Stimulated activated CD4-positive, alpha-beta T cell treated with anti-CD3 and anti-CD28 coated beads, Interleukin-1b, Interleukin-23, amount 100 ng/mL, for 1 hour (primary cell): ENCODE data around the gene HEATR1.

Experiments
- DNase-seq, 2 donors: peaks; one replicate each; pipeline ENCODE4 v3.0.0-alpha.2; 2020; ENCODE audit warnings: low read depth in 2 of 2

Gene HEATR1

GRCh38 chr1:236536540-236536939, 67.8 kb downstream of the HEATR1 start:
- no peak for DNase-seq

DNA sequence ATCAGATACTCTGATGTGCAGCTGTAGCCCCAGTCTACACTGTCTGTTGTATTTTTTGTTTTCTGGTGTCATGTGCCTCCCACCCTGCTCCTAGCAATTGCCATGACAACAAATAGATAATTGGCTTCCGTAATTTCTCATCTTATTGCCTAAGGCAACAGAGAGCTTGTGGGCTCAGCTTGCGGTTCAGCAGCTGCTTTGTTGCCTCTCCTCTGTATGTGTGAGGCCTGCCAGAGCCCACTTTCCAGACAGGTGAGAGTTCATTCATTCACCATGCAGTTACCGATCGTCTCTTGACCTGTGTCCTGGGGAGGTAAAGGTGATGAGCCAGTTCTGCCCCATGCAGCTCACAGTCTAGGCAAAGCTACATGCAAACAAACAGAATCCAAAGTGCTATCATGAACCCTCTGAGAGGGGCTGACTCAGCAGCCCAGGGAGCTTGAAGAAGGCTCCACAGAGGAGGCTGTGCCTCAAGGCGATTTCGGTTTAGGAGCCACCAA, 68.6 kb downstream of the HEATR1 start:
- DNase-seq = no peak

DNA sequence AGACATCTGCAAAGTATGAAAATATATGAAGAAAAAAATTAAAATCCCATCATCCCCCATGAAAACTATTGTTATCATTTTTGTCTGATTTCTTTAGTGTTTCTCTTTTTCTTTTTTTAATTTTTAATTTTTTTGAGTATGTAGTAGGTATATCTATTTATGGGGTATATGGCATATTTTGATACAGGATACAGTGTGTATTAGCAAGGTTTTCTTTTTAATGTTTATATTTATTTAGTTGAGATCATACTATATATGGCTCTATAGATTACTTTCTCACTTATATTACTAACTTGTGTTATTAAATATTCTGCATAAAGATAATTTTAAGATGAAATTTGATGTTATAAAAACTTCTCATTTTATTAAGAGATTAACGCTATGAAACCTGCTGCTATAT, 69.1 kb downstream of the HEATR1 start:
- no peak for DNase-seq

- DNase-seq = peak in 1 of 2 donors; percentile 8
These were observed 70.1 kb downstream of the HEATR1 start for GRCh38 chr1:236534151-236534651.

- no peak for DNase-seq
These were observed 71.5 kb downstream of the HEATR1 start for GRCh38 chr1:236532850-236533249.

GRCh38 chr1:236530959-236531358, 73.4 kb downstream of the HEATR1 start:
- DNase-seq = no peak

DNA sequence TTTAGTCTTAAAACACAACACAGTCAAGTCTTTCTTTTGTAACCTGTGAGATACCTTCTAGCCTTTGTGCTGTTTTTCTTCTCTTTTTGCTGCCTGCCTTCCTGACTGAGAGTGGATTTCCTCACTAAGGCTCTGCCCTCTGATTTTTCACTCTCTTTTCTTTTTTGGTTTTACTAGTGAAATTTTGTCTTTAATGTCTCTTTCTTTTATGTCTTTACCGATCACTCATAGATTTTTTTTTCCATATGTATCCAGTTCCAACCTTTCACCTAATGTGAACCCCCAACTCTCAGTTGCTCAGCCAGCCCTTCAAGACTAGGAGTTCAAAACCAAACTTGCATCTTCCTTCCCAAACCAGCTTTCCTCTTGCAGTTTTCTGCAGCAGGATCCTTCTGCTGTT, 74.0 kb downstream of the HEATR1 start:
- DNase-seq = no peak

DNA sequence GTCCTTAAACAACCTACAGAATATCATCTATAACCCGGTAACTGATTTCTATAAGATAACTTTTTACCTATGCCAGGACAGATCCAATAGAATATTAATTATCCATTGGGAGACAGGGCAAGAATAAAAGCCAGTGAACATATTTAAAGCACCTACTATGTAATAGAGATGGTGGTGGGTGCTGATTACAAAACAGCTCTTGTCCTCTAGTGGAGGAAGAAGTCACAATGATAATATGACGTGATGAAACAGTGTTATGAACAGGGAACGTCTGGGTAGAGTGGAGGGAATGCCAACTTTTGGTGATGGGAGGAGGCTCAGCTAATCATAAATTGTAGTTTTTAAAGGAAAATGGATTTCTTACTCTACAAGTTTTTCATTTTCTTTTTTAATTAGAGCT, 78.2 kb downstream of the HEATR1 start:
- no peak for DNase-seq

DNA sequence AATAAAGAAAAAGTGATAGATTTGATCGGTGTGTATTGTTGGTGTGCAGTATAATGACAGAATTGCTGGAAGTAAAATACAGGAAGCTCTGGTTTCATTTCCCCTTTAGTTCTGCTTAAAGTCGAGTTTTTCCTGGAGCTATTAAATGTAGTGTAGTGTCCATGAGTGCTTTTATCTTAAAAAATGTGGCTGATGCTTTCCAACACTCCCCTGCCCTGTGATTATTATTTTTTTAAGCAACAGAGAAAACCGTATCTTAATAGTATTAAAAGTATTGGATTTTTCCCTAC, 79.5 kb downstream of the HEATR1 start:
- no peak for DNase-seq

DNA sequence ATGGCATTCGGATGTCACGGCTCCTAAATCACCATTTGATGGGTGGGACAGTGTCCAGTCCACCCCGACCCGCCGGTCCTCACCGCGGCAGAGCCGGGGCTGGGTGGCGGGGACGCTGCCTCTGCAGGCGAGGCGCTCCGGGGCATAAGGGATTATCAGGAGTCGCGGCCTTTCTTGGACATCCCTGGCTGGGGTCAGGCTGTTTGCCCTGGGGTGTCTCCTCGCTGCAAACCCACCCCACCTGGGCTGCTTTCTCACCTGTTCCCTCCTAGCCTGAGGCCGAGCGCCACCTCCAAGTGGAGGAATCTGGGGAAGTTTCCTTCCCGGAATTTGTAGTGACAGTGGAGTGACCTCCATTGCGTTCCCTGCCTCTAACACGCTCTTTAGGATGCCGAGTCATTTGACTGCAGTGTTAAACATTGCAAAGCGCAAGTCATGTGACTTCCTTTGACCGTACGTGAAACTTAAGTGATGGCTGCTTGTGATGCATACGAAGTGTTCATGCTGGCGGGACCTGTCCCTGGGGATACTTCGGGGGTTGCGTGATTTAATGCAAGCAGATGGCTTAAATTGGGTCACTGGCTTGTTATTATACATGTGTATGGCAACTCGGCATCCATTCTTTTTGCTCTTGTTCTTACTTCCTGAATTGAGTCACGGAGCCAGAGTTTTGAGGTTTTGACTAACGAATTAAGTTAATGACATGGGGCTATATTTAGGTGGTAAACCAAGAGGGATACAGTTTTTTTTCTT, 80.0 kb downstream of the HEATR1 start:
- peak in 1 of 2 donors; percentile 21 for DNase-seq

GRCh38 chr1:236523704-236524141, 80.6 kb downstream of the HEATR1 start, which contains the start of gene LGALS8:
LGALS8 (plus strand) TSS chr1:236523982; CDS start chr1:236526071, 2,089 bp downstream.
- DNase-seq = peak; percentile 55 to 73

- DNase-seq = no peak
These were observed 81.2 kb downstream of the HEATR1 start for GRCh38 chr1:236522937-236523703.

GRCh38 chr1:236520445-236521005, 83.8 kb downstream of the HEATR1 start:
- no peak for DNase-seq

DNA sequence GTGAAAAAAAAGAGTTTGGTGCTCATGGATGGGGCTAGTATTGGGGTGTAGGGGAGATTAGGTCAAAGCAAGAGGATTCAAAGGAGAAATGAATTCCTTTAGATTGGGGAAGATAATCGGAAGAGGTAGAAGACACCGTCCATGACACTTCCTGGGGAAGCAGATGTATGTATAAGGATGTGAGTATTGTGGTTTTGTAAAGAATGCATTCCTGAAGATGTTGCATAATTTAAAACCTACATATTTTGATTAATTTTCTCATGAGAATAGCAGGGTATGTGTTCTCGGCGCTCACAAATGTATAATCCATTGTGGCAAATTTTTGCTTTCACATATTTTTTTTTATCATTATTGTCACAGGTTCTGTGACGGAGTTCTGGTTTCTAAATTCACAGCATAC, 86.0 kb downstream of the HEATR1 start:
- DNase-seq = no peak

GRCh38 chr1:236516929-236517704, 87.2 kb downstream of the HEATR1 start:
- DNase-seq = no peak

DNA sequence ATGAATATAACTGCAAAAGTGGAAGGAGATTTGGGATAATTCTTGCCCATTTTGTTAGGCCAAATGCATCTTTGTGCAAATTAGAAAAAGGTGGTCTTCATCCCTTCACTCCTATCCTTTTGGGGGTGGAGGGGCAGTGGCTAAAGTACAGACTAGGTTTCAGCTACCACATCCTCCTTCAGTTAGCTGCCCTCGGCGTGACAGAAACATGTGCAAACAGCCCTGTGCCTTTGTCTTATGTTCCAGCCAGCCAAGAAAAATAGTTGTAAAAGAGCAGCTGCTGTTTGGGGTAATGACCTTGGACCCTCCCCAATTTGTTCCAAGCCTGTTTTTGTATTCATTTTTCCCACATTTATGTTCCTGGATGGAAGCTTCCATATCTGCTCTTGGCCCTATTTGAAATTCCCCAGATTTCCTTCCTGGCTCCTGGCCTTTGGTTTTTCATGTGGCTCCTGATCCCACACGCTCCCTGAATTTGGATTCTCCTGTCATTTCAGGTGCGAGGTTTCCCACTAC, 88.8 kb downstream of the HEATR1 start:
- no peak for DNase-seq

DNA sequence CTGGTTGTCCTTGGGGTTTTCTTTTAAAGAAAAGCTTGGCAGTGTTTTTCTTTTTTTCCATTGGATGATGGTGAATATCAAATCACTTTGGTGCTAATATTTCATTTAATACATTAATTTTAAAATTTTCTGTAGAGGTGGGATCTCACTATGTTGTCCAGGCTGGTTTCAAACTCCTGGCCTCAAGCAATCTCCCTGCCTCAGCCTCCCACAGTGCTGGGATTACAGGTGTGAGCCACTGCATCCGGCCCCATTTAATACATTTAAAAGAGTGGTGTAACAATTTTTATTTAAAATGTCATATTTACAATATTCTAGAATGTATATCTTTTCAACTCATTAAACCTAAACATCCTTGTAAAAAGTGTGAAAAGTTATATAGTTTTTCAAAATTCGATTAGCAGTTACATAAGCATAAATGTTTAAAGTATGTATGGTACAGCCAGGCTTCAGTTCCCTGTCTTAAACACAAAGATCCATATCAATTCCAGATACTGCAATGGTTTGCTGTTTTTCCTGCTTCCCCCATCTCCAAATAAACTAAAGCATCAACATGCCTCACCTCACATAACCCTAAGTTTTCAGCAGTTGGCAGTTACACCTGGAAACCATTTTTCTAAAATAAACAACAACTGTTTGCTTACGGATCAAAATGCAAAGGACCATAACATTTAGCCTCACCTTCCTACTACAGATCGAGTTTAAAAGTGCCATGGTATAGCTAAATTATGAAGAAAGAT, 89.4 kb downstream of the HEATR1 start:
- no peak for DNase-seq

DNA sequence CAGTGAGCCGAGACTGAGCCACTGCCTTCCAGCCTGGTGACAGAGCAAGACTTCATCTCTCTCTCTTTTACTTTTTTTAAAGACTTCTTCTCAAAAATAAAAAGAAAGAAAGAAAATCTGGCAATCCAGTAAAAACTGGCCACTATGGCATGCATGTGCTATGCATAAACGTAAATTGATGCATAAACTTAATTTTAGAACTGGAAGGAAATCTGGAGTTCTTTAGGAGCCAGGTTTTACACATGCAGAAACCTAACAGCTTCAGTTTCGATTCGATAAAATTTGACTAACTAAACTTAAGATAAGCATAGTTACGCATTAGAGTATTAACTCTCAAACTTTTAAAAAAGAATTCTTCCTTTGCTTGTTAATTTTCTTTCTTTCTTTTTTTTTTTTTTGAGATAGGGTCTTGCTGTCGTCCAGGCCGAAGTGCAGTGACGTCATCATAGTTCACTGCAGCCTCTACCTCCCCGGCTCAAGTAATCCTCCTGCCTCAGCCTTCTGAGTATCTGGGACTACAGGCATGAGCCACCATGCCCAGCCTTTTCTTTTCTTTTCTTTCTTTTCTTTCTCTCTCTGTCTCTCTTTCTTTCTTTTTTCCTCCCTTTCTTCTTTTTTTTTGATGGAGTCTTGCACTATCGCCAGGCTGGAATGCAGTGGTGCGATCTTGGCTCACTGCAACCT, 92.4 kb downstream of the HEATR1 start:
- DNase-seq = no peak

DNA sequence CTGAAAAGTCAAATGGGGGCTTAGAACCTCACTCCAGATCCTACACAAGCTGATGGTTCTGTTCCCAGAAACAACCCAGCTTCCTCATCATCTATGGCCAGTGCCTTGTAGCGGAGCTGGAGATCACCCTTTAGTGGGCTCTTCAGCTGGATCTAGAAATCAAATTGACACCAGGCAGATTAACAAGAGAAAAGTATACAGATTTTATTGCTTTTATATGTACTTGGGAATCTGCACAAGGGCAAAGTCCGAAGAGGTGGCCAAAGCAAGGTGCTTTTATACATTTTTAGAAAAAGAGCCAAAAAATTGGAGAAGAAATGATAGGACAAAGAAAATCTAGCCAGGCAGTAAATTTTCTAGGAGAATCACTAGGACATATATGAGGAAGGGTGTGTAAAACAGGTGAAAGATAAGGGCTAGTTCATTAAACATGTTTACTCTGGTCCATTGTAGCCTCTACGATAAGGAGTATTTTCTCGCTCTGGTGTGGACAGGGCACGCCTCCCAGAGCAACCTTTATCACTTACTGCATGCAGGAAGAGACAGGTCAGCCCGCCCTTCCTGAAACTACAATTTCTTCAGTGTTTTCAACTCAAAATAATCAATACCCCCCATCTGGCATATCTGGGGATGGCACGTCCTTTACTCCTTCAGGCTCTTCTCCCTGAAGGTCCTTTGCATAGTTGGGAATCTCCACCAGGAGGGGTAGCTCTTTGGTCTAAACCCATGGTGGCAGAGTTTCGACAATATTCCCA, 94.5 kb downstream of the HEATR1 start:
- DNase-seq = no peak
